ENCODE measurements around the gene RIPK4. TPM values are rescaled to one million over a fixed set of nuclear protein-coding genes. Genes with fewer than 3 reads are reported as not detected.

RIPK4 gene
- total and polyA plus RNA-seq, 2 of the 13 experiments (the other 11 are each of a cell fraction or from before 2014, with no cell fraction given): 3.1 to 4.9 TPM

DNA sequence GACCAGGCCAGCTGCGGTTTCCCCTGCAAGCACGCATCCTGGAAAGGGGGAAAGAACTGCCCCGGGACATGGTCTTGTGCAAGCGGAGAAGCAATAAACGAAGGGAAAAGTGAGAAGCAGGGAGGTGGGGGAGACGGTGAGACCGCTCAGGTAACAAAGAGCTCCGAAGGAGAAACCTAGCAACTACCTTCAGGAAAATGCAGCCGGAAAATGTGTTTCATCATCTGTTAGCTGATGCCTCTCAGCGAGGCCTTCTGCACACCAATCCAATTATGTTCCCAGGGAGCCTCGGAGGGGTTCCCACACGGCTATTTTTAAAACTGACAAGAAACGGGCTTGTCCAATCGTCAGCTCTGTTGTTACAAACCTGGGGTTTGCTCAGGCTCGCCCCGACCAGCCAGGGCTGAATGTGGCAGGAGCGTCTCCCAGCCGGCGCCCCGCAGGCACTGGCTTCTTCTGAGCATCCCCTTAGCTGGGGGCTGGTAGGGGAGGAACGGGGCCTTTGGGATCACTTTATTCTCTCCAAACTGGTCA, 3.4 kb downstream of the RIPK4 start:
- Histone ChIP-seq H3K79me2 (ENCODE audit: insufficient read depth, low read length) (peaks cover 78% of the 10 kb centered on the region), H2AFZ (ENCODE audit: low read length) (no peak overlapping the region), H3K36me3 (replicated peaks in 1 of 2; ENCODE audit: control insufficient read depth in 1 of 2, insufficient read depth in 2 of 2, low read length in 2 of 2) (no peaks in the 10 kb centered on the region; a peak in 1 of 5 replicates), H3K4me3 (replicated peaks in 1 of 3; ENCODE audit: insufficient read depth in 1 of 3, low read depth in 2 of 3, low read length in 3 of 3) (peak overlapping the region in 1 of 3 experiments; percentile 80; a peak in 1 of 6 replicates), H3K4me1 (ENCODE audit: insufficient read depth, low read length) (peaks cover 85% of the 10 kb centered on the region), H3K4me2 (ENCODE audit: low read depth, low read length) (peak overlapping the region; percentile 97), H3K27me3 (ENCODE audit: control insufficient read depth in 1 of 2, insufficient read depth in 2 of 2, low read length in 2 of 2) (no peaks in the 10 kb centered on the region; a peak in 1 of 5 replicates), H4K20me1 (ENCODE audit: insufficient read depth, low read length) (peaks cover 76% of the 10 kb centered on the region), H3K9ac (ENCODE audit: insufficient read depth, low read depth, low read length) (no peak overlapping the region), H3K27ac (ENCODE audit: extremely low read length, insufficient read depth, low read length) (no peak overlapping the region), H3K9me3 (ENCODE audit: low read length) (no peaks in the 10 kb centered on the region)
- no TSS peak for BruUV-seq (replicated peaks)
- in situ Hi-C loops (cut with HindIII; ENCODE audit: extremely low pct_ligation_motif_present, low pct_unique_long_range_greater_than_20kb) (no loop called here), intact Hi-C loops (cut with micrococcal nuclease; ENCODE audit: unreplicated experiment) (no loop called here)
- no peak for DNase-seq (ENCODE audit: low spot score)
- ATAC-seq: no peak
- POLR2A ChIA-PET: interaction anchor here (3.6 to 8.1 kb wide), 2 partner anchors 12 to 49 kb away, joined by 35 to 106 read pairs; no protein-coding TSS in a partner anchor
- 67% methylated on average over 20 of the region's 21 CpGs for WGBS (ENCODE audit: low lambda C conversion rate)
- no peak for FAIRE-seq
- TF ChIP-seq KLF13 (CRISPR knock-in tag; IDR thresholded peaks at IDR 0.05): no peak
- TF ChIP-seq ATF4 (CRISPR knock-in tag; IDR thresholded peaks at IDR 0.05): no peak
- TF ChIP-seq ZNF563 (CRISPR knock-in tag; IDR thresholded peaks at IDR 0.05): no peak
- no peak for TF ChIP-seq ATM (IDR thresholded peaks at IDR 0.05; ENCODE audit: borderline replicate concordance)
- no peak for TF ChIP-seq MEF2D (CRISPR knock-in tag; IDR thresholded peaks at IDR 0.05)
- TF ChIP-seq MXI1 (IDR thresholded peaks at IDR 0.05; ENCODE audit: borderline replicate concordance, low read depth, low read length): no peak
- TF ChIP-seq SKIL (CRISPR knock-in tag; IDR thresholded peaks at IDR 0.05; ENCODE audit: borderline replicate concordance): no peak
- TF ChIP-seq ZNF205 (CRISPR knock-in tag; IDR thresholded peaks at IDR 0.05): no peak
- no peak for TF ChIP-seq ZBTB2 (CRISPR knock-in tag; IDR thresholded peaks at IDR 0.05; ENCODE audit: low read depth)
- TF ChIP-seq SNAPC5 (CRISPR knock-in tag; IDR thresholded peaks at IDR 0.05; ENCODE audit: borderline replicate concordance): no peak
- no peak for TF ChIP-seq DNMT3B (CRISPR knock-in tag; conservative IDR thresholded peaks at IDR 0.05)
- CTCF ChIA-PET (ENCODE audit: low intra/inter-chr PET ratio, low total read pairs): no interaction called here
